CD4-positive, alpha-beta T cell treated with Interleukin-17A for 1 hour (primary cell): Measurements from ENCODE around the gene HIPK1.
A peak's percentile ranks its signal among the peaks of the same experiment; 100 is the strongest.

Source experiments
- DNase-seq: peaks from one replicate; pipeline ENCODE4 v3.0.0-alpha.2; 2020

HIPK1 gene

GRCh38 chr1:113913887-113914664, 15.0 kb upstream of the HIPK1 start:
- DNase-seq = no peak

GRCh38 chr1:113916974-113917373, 12.2 kb upstream of the HIPK1 start:
- DNase-seq = no peak

GRCh38 chr1:113917400-113918082, 11.6 kb upstream of the HIPK1 start:
- DNase-seq = no peak

GRCh38 chr1:113918243-113918642, 10.9 kb upstream of the HIPK1 start:
- no peak for DNase-seq

- no peak for DNase-seq
Observed at GRCh38 chr1:113922957-113923356, 6.2 kb upstream of the HIPK1 start.

- DNase-seq = no peak
Observed at GRCh38 chr1:113924473-113924872, 4.7 kb upstream of the HIPK1 start.

GRCh38 chr1:113928187-113928930, 765 bp upstream of the HIPK1 start:
- DNase-seq = no peak

- peak; percentile 87 for DNase-seq
Observed at GRCh38 chr1:113929750-113930498, 800 bp downstream of the HIPK1 start.

GRCh38 chr1:113930499-113931161, 1.5 kb downstream of the HIPK1 start:
- DNase-seq = peak; percentile 94

GRCh38 chr1:113931451-113931851, 2.3 kb downstream of the HIPK1 start:
- peak; percentile 72 for DNase-seq

GRCh38 chr1:113934006-113934405, 4.9 kb downstream of the HIPK1 start:
- DNase-seq = no peak

- DNase-seq = no peak
Observed at GRCh38 chr1:113934511-113935055, 5.5 kb downstream of the HIPK1 start.

GRCh38 chr1:113935176-113935575, 6.1 kb downstream of the HIPK1 start:
- DNase-seq = no peak

- DNase-seq = peak; percentile 47
Observed at GRCh38 chr1:113935970-113936369, 6.8 kb downstream of the HIPK1 start.

GRCh38 chr1:113937146-113937545, 8.0 kb downstream of the HIPK1 start:
- DNase-seq = no peak

GRCh38 chr1:113938192-113938591, 9.1 kb downstream of the HIPK1 start:
- DNase-seq = no peak

- peak; percentile 72 for DNase-seq
Observed at GRCh38 chr1:113940365-113941244, 11.5 kb downstream of the HIPK1 start.

- DNase-seq = no peak
Observed at GRCh38 chr1:113941245-113941559, 12.1 kb downstream of the HIPK1 start.

- no peak for DNase-seq
Observed at GRCh38 chr1:113942527-113942926, 13.4 kb downstream of the HIPK1 start.

- DNase-seq = no peak
Observed at GRCh38 chr1:113943028-113943811, 14.1 kb downstream of the HIPK1 start.
